OCI-LY7 (cell line): Measurements from ENCODE around the gene CLCN2. TPM values are rescaled to one million over a fixed set of nuclear protein-coding genes. Genes with fewer than 3 reads are reported as not detected.

Source experiments
- BruUV-seq: library from RNA; stranded (reverse); fragments of 400-500 nt; replicated peaks from 2 replicates; lab custom pipeline; 2021; lab: Mats Ljungman, UMichigan
- CTCF ChIA-PET: fragments of 300-600 bp; sonication (Branson Sonifier 250); formaldehyde crosslinking; loops from one replicate; lab custom pipeline; 2022; ENCODE audit warnings: antibody characterized with exemption; ENCODE audit not compliant: unreplicated experiment; lab: Charles Lee
- POLR2A ChIA-PET: fragments of 300-600 bp; sonication (Branson Sonifier 250); formaldehyde crosslinking; loops from one replicate; lab custom pipeline; 2022; ENCODE audit warnings: antibody characterized with exemption; lab: Charles Lee
- DNase-seq: peaks from one replicate; pipeline ENCODE4 v3.0.0-alpha.2; 2015; ENCODE audit warnings: low spot score
- H2AFZ ChIP-seq: fragments of 200-600 bp; sonication (generic), shearing (Covaris generic); 2 replicates; pipeline ENCODE4 v1.6.1; 2014; ENCODE audit warnings: mild to moderate bottlenecking, antibody characterized with exemption, low read length, moderate library complexity
- H3K27ac ChIP-seq: fragments of 200-600 bp; sonication (generic); 2 replicates; pipeline ENCODE4 v1.5.1; 2014; ENCODE audit warnings: mixed run types, low read depth, mild to moderate bottlenecking, moderate library complexity, low read length, inconsistent platforms; ENCODE audit not compliant: poor library complexity, severe bottlenecking
- H3K36me3 ChIP-seq: fragments of 200-600 bp; sonication (generic); 2 replicates; pipeline ENCODE4 v1.6.1; 2014; ENCODE audit warnings: mild to moderate bottlenecking, antibody characterized with exemption, low read length, moderate library complexity, mixed read lengths; ENCODE audit not compliant: insufficient read depth
- H3K4me1 ChIP-seq: fragments of 200-600 bp; sonication (generic); 2 replicates; pipeline ENCODE4 v1.5.1; 2014; ENCODE audit warnings: mild to moderate bottlenecking, low read length; ENCODE audit not compliant: insufficient read depth, poor library complexity, severe bottlenecking
- H3K4me2 ChIP-seq: fragments of 200-600 bp; sonication (generic); 2 replicates; pipeline ENCODE4 v1.6.1; 2014; ENCODE audit warnings: mild to moderate bottlenecking, low read length
- H3K4me3 ChIP-seq: fragments of 200-600 bp; sonication (generic); 2 replicates; pipeline ENCODE4 v1.5.1; 2014; ENCODE audit warnings: mild to moderate bottlenecking, low read depth, low read length; ENCODE audit not compliant: poor library complexity, severe bottlenecking
- H3K79me2 ChIP-seq: fragments of 200-600 bp; sonication (generic); 2 replicates; pipeline ENCODE4 v1.6.1; 2016; ENCODE audit warnings: low read depth, mild to moderate bottlenecking, low read length, moderate library complexity, mixed read lengths; ENCODE audit not compliant: insufficient read depth
- H3K9me2 ChIP-seq: fragments of 200-600 bp; sonication (generic); 2 replicates; pipeline ENCODE4 v1.6.1; 2016; ENCODE audit warnings: mild to moderate bottlenecking, low read length, mixed read lengths; ENCODE audit not compliant: insufficient read depth
- H3K9me3 ChIP-seq: fragments of 200-600 bp; sonication (generic); 2 replicates; pipeline ENCODE4 v1.6.1; 2014; ENCODE audit warnings: mild to moderate bottlenecking, mixed run types, low read length, mixed read lengths
- H4K20me1 ChIP-seq: fragments of 200-600 bp; sonication (generic); 2 replicates; pipeline ENCODE4 v1.6.1; 2014; ENCODE audit warnings: mild to moderate bottlenecking, antibody characterized with exemption, low read length, moderate library complexity, mixed read lengths; ENCODE audit not compliant: insufficient read depth
- EZH2phosphoT487 ChIP-seq: fragments of 200-600 bp; sonication (generic); IDR thresholded peaks from 2 replicates; pipeline ENCODE4 v1.6.1; 2018; ENCODE audit warnings: low read depth, borderline replicate concordance, mild to moderate bottlenecking, mixed run types, antibody characterized with exemption, low read length, moderate library complexity, mixed read lengths
- intact Hi-C: fragments of 100-400 bp; cut with micrococcal nuclease; formaldehyde crosslinking; loops from one replicate; pipeline ENCODE4 v1.10.0; 2022; ENCODE audit not compliant: unreplicated experiment
- total RNA-seq, 2 experiments: library from RNA; depleted of rRNA in 1 of 2; stranded (reverse); fragments of >200 nt in 1 of 2; shearing (Covaris generic) in 1 of 2; gene quantifications; 2 replicates each; pipeline ENCODE4 v1.2.3, GENCODE V29; 2014 to 2022
- TF ChIP-seq, protein P1 (sequence below): fragments of 200-600 bp; sonication (generic); conservative IDR thresholded peaks from 2 replicates; pipeline ENCODE4 v1.5.1; 2014; ENCODE audit warnings: mild to moderate bottlenecking, antibody characterized with exemption, low read length, moderate library complexity, mixed read lengths

The CLCN2 gene
- total RNA-seq, 2 experiments from 2014 or later, result 4.2 to 15.0 TPM

DNA sequence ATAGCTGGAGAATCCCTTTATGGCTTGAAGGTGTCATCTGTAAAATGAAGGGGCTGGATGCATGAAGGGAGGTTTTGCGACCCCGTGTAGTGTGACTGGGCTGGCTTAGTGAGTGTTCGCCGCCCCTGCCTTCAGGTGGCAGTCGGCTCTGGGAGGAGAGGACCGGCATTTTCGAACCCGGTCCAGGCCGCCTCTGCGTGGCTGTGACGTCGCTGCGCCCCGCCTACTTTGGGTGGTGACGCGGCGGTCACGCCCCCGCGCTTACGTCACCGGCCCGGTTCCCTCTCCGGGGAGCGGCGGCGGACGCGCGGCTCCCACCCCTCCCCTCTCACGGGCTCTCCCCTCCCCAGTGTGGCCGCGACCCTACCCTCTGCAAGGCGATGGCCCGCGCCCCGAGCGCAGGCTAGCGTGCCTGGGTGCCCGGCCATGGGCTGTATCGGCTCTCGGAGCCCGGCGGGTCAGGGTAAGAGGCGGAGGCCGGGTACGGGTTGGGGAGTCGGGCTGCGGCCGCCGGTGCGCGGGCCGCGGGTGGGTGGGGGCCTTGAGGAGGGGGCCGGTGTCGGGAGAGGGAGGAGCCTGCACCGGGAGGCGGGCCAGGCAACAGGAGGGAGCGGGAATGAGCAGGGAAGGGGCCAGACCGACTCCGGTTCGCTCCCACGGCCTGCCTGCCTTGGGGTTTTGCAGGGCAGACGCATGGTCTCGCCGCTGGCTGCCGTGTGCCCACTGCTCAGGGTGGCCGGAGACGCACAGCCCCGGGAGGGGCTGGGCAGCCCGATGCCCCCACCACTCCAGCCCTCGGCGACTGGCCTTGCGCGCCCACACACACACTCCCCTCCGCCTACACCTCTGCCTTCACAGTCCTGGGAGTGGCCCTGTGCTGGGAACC is 25.5 kb downstream of the CLCN2 start:
- intact Hi-C loops, result no loop called here
- Histone ChIP-seq H3K79me2 (no peaks in the 10 kb centered on the region), H2AFZ (no peak overlapping the region), H3K27ac (peak overlapping the region; percentile 1), H3K36me3 (peaks cover 48% of the 10 kb centered on the region), H3K9me2 (no peaks in the 10 kb centered on the region), H3K9me3 (no peaks in the 10 kb centered on the region), H3K4me2 (peak overlapping the region; percentile 73), H3K4me3 (peak overlapping the region; percentile 64), H3K4me1 (peaks cover 8% of the 10 kb centered on the region), H4K20me1 (peaks cover 4% of the 10 kb centered on the region; the same call in 1 of the 2 replicates)
- CTCF ChIA-PET, result no interaction called here
- POLR2A ChIA-PET, result no interaction called here
- TF ChIP-seq, protein P1, sequence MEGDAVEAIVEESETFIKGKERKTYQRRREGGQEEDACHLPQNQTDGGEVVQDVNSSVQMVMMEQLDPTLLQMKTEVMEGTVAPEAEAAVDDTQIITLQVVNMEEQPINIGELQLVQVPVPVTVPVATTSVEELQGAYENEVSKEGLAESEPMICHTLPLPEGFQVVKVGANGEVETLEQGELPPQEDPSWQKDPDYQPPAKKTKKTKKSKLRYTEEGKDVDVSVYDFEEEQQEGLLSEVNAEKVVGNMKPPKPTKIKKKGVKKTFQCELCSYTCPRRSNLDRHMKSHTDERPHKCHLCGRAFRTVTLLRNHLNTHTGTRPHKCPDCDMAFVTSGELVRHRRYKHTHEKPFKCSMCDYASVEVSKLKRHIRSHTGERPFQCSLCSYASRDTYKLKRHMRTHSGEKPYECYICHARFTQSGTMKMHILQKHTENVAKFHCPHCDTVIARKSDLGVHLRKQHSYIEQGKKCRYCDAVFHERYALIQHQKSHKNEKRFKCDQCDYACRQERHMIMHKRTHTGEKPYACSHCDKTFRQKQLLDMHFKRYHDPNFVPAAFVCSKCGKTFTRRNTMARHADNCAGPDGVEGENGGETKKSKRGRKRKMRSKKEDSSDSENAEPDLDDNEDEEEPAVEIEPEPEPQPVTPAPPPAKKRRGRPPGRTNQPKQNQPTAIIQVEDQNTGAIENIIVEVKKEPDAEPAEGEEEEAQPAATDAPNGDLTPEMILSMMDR, result no peak
- TF ChIP-seq EZH2phosphoT487, result no peak
- DNase-seq, result peak; percentile 78
- no TSS peak for BruUV-seq

DNA sequence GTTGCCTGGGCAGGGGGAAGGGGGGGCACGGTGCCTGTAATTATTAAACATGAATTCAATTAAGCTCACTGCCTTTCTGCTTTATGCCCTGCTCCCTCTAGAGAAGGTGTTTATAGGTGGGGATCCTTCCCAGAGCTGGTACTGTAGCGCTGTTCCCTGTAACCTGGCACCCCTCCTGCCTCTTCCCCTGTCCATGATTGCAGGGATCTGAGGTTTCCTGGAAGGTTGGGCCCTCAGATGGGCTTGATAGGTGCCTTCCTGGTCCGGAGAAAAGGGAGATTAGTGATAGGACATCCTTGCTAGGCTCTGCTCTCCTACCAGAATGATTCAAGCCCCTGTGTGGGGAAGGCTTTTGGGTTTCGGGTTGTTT is 26.1 kb downstream of the CLCN2 start:
- no TSS peak for BruUV-seq
- Histone ChIP-seq H3K36me3 (peaks cover 52% of the 10 kb centered on the region), H3K4me2 (peak overlapping the region; percentile 73), H3K27ac (peak overlapping the region; percentile 1), H3K4me3 (peak overlapping the region; percentile 64), H4K20me1 (peaks cover 4% of the 10 kb centered on the region; the same call in 1 of the 2 replicates), H2AFZ (no peak overlapping the region), H3K4me1 (peaks cover 8% of the 10 kb centered on the region), H3K79me2 (no peaks in the 10 kb centered on the region), H3K9me2 (no peaks in the 10 kb centered on the region), H3K9me3 (no peaks in the 10 kb centered on the region)
- TF ChIP-seq, protein P1, result no peak
- TF ChIP-seq EZH2phosphoT487, result no peak
- ChIA-PET CTCF (no interaction called here), POLR2A (no interaction called here)
- DNase-seq, result no peak
- intact Hi-C loops, result no loop called here
